ENCODE data around the gene PET117.
"Not testable (repeated sequence)": the region's sequence is repeated elsewhere in the genome, so short reads cannot be mapped to it uniquely, and the experiment has no call there.

Gene PET117

DNA sequence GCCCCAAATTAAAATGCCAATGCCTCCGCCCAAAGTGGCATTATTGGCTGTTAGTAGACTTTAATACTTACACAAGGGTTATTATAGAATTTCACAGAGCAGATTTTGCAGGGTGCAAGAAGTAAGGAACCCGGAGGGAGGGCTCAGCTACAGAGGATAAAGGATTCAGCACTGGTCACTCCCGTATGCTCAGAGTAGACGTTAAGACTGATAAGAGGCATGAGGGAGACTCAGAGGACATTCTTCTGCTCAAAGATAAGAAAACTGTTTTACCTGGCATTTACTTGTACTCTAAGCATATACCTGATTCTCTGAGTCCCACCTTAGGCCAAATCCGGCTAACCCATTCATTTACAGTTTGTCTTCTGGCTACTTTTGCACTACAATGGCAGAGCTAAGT lies 43.5 kb upstream of the PET117 start:
- Histone ChIP-seq H3K4me3 (ENCODE audit: low read length) (no peak overlapping the region), H3K79me2 (ENCODE audit: control insufficient read depth, low read length) (no peaks in the 10 kb centered on the region), H3K36me3 (ENCODE audit: control insufficient read depth, low read length) (no peaks in the 10 kb centered on the region), H3K4me1 (ENCODE audit: control insufficient read depth, low read length) (no peaks in the 10 kb centered on the region), H4K20me1 (ENCODE audit: control insufficient read depth, insufficient read depth, low read depth, low read length) (no peaks in the 10 kb centered on the region), H3K9me3 (ENCODE audit: control insufficient read depth, insufficient read depth, low read length) (no peaks in the 10 kb centered on the region), H3F3A (ENCODE audit: control insufficient read depth, insufficient read depth) (no peaks in the 10 kb centered on the region), H3K27me3 (ENCODE audit: control insufficient read depth, low read length) (no peaks in the 10 kb centered on the region), H3K27ac (ENCODE audit: low read depth, low read length) (no peak overlapping the region), H3K4me2 (ENCODE audit: low read length) (no peak overlapping the region), H3K9me2 (replicated peaks; ENCODE audit: control insufficient read depth, low read length) (no peaks in the 10 kb centered on the region)
- TF ChIP-seq EZH2phosphoT487 (IDR thresholded peaks at IDR 0.05; ENCODE audit: borderline replicate concordance, low read length) = no peak
- TF ChIP-seq, protein P1, sequence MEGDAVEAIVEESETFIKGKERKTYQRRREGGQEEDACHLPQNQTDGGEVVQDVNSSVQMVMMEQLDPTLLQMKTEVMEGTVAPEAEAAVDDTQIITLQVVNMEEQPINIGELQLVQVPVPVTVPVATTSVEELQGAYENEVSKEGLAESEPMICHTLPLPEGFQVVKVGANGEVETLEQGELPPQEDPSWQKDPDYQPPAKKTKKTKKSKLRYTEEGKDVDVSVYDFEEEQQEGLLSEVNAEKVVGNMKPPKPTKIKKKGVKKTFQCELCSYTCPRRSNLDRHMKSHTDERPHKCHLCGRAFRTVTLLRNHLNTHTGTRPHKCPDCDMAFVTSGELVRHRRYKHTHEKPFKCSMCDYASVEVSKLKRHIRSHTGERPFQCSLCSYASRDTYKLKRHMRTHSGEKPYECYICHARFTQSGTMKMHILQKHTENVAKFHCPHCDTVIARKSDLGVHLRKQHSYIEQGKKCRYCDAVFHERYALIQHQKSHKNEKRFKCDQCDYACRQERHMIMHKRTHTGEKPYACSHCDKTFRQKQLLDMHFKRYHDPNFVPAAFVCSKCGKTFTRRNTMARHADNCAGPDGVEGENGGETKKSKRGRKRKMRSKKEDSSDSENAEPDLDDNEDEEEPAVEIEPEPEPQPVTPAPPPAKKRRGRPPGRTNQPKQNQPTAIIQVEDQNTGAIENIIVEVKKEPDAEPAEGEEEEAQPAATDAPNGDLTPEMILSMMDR (IDR thresholded peaks at IDR 0.05; ENCODE audit: low read depth, low read length, poor library complexity, severe bottlenecking) = no peak

DNA sequence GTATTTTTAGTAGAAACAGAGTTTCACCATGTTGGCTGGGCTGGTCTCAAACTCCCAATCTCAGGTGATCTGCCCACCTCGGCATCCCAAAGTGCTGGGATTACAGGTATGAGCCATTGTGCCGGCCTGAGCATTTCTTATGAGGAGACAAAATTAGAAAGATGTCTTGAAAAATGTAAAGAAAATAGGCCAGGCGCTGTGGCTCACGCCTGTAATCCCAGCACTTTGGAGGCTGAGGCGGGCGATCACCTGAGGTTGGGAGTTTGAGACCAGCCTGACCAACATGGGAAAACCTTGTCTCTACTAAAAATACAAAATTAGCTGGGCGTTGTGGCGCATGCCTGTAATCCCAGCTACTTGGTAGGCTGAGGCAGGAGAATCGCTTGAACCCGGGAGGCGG lies 37.1 kb upstream of the PET117 start:
- H3K27ac ChIP-seq (ENCODE audit: low read depth, low read length); H3F3A ChIP-seq (ENCODE audit: control insufficient read depth, insufficient read depth); H4K20me1 ChIP-seq (ENCODE audit: control insufficient read depth, insufficient read depth, low read depth, low read length); H3K9me3 ChIP-seq (ENCODE audit: control insufficient read depth, insufficient read depth, low read length); H3K27me3 ChIP-seq (ENCODE audit: control insufficient read depth, low read length); H3K36me3 ChIP-seq (ENCODE audit: control insufficient read depth, low read length); H3K9me2 ChIP-seq (replicated peaks; ENCODE audit: control insufficient read depth, low read length); H3K4me2 ChIP-seq (ENCODE audit: low read length); H3K79me2 ChIP-seq (ENCODE audit: control insufficient read depth, low read length); H3K4me1 ChIP-seq (ENCODE audit: control insufficient read depth, low read length); H3K4me3 ChIP-seq (ENCODE audit: low read length): not testable (repeated sequence)

DNA sequence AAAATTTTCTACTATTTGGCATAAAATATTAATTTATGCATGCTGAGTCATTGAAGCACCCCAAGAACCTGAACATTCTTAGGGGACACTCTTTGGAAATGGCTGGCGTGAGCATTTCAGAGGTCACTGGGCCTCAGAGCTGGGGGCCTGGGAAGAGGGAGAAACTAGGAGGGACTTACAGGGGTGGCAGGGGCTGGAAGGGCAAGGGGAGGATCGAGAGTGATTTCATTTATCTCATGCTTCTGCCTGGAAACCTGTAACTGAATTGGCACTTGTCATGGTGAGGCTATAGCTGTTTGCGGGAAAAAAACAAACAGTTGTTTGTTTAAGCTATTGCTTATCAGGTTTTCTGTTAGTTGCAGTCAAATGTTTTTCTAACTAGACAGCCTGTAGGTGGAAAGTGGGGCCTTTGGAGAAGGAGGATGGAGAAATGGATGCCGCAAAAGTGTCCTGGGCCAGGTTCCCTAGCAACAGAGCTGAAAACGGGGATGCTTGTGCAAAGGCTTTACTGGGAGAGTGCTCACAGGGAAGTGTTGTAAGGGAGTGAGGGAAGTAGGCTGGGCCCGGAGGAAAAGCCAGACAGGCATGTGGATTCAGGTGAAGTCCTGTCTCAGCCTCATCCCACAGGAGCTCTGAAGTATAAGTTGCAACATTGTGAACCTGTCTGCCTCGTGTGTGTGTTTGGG lies 36.4 kb upstream of the PET117 start:
- H3K9me3 ChIP-seq (ENCODE audit: control insufficient read depth, insufficient read depth, low read length) = no peaks in the 10 kb centered on the region
- no peaks in the 10 kb centered on the region for H3F3A ChIP-seq (ENCODE audit: control insufficient read depth, insufficient read depth)
- H3K27me3 ChIP-seq (ENCODE audit: control insufficient read depth, low read length) = 0 out of 2 replicates have a peak, but pooled peaks cover 3% of the 10 kb centered on the region
- TF ChIP-seq EZH2phosphoT487 (IDR thresholded peaks at IDR 0.05; ENCODE audit: borderline replicate concordance, low read length) = no peak
- TF ChIP-seq, protein P1 (IDR thresholded peaks at IDR 0.05; ENCODE audit: low read depth, low read length, poor library complexity, severe bottlenecking) = no peak
- H3K36me3 ChIP-seq (ENCODE audit: control insufficient read depth, low read length) = no peaks in the 10 kb centered on the region
- H4K20me1 ChIP-seq (ENCODE audit: control insufficient read depth, insufficient read depth, low read depth, low read length) = no peaks in the 10 kb centered on the region
- no peak overlapping the region for H3K4me2 ChIP-seq (ENCODE audit: low read length)
- no peak overlapping the region for H3K4me3 ChIP-seq (ENCODE audit: low read length)
- H3K27ac ChIP-seq (ENCODE audit: low read depth, low read length) = no peak overlapping the region
- no peaks in the 10 kb centered on the region for H3K4me1 ChIP-seq (ENCODE audit: control insufficient read depth, low read length)
- H3K79me2 ChIP-seq (ENCODE audit: control insufficient read depth, low read length) = no peaks in the 10 kb centered on the region
- H3K9me2 ChIP-seq (replicated peaks; ENCODE audit: control insufficient read depth, low read length) = no peaks in the 10 kb centered on the region

DNA sequence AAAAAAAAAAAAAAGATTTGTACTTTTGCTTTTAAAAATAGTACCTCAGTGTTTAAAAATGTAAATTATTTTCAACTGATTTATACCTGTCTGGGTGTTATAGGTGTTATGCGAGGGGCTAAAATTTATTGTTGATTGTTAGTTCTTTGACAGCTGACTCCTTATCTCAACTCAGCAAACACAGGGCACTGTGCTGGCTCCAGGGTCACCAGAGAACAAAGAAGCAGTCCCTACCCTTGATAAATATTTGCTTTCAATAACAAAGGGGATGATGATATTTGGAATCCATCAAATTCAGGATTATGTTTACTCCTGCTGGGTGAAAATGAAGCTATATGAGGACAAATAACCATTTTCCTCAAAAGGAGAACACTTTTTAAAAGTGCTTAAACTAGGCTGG lies 34.2 kb upstream of the PET117 start:
- no peaks in the 10 kb centered on the region for H3K9me2 ChIP-seq (replicated peaks; ENCODE audit: control insufficient read depth, low read length)
- no peak overlapping the region for H3K4me3 ChIP-seq (ENCODE audit: low read length)
- H3K4me1 ChIP-seq (ENCODE audit: control insufficient read depth, low read length) = no peaks in the 10 kb centered on the region
- no peak overlapping the region for H3K27ac ChIP-seq (ENCODE audit: low read depth, low read length)
- H4K20me1 ChIP-seq (ENCODE audit: control insufficient read depth, insufficient read depth, low read depth, low read length) = no peaks in the 10 kb centered on the region
- H3K4me2 ChIP-seq (ENCODE audit: low read length) = no peak overlapping the region
- H3K36me3 ChIP-seq (ENCODE audit: control insufficient read depth, low read length) = no peaks in the 10 kb centered on the region
- peaks cover 6% of the 10 kb centered on the region for H3K27me3 ChIP-seq (ENCODE audit: control insufficient read depth, low read length)
- H3K9me3 ChIP-seq (ENCODE audit: control insufficient read depth, insufficient read depth, low read length) = no peaks in the 10 kb centered on the region
- no peaks in the 10 kb centered on the region for H3F3A ChIP-seq (ENCODE audit: control insufficient read depth, insufficient read depth)
- no peaks in the 10 kb centered on the region for H3K79me2 ChIP-seq (ENCODE audit: control insufficient read depth, low read length)
- no peak for TF ChIP-seq EZH2phosphoT487 (IDR thresholded peaks at IDR 0.05; ENCODE audit: borderline replicate concordance, low read length)
- TF ChIP-seq, protein P1 (IDR thresholded peaks at IDR 0.05; ENCODE audit: low read depth, low read length, poor library complexity, severe bottlenecking) = no peak
